IMR-90 (cell line): ENCODE data around the gene MEGF11. TPM values are rescaled to one million over a fixed set of nuclear protein-coding genes. Genes with fewer than 3 reads are reported as not detected.
A peak's percentile ranks its signal among the peaks of the same experiment; 100 is the strongest.

Experiments used
- ATAC-seq: fragments of 200-7000 bp; cut with Tn5 transposase; 2 replicates; pipeline ENCODE4 v1.9.1; 2020; ENCODE audit warnings: low read depth, mild to moderate bottlenecking, moderate library complexity
- BruUV-seq: library from RNA; stranded (reverse); fragments of 400-500 nt; replicated peaks from 2 replicates; lab custom pipeline; 2021; lab: Mats Ljungman, UMichigan
- CTCF ChIA-PET: fragments of 300-600 bp; formaldehyde crosslinking; extraction: SDS; loops from one replicate; lab custom pipeline; 2021; ENCODE audit warnings: antibody characterized with exemption; lab: Yijun Ruan, JAX
- POLR2A ChIA-PET: fragments of 300-600 bp; sonication (Branson Sonifier 250); formaldehyde crosslinking; loops from one replicate; lab custom pipeline; 2022; ENCODE audit warnings: antibody characterized with exemption; ENCODE audit not compliant: unreplicated experiment; lab: Charles Lee
- DNase-seq: peaks from one replicate; pipeline ENCODE4 v3.0.0; 2013
- H2AFZ ChIP-seq: replicated peaks from 2 replicates; pipeline ENCODE3; 2013; ENCODE audit warnings: low read length, mild to moderate bottlenecking; ENCODE audit not compliant: poor library complexity
- H2AK5ac ChIP-seq: 2 replicates; pipeline ENCODE4 v1.6.1; 2013; ENCODE audit warnings: low read depth, low read length, inconsistent platforms
- H2AK9ac ChIP-seq: replicated peaks from 2 replicates; pipeline ENCODE3; 2013; ENCODE audit warnings: mild to moderate bottlenecking, low read depth, low read length, moderate library complexity; ENCODE audit not compliant: poor library complexity
- H2BK120ac ChIP-seq: 2 replicates; pipeline ENCODE4 v1.6.1; 2013; ENCODE audit warnings: low read depth, low read length, inconsistent platforms
- H2BK15ac ChIP-seq: 3 replicates; pipeline ENCODE4 v1.6.1; 2013; ENCODE audit warnings: low read depth, low read length, inconsistent platforms
- H2BK20ac ChIP-seq: 2 replicates; pipeline ENCODE4 v1.6.1; 2013; ENCODE audit warnings: low read depth, mild to moderate bottlenecking, inconsistent platforms, low read length, moderate library complexity
- H2BK5ac ChIP-seq: 2 replicates; pipeline ENCODE4 v1.6.1; 2013; ENCODE audit warnings: mild to moderate bottlenecking, low read depth, low read length, inconsistent platforms; ENCODE audit not compliant: poor library complexity, severe bottlenecking
- H3K14ac ChIP-seq: replicated peaks from 2 replicates; pipeline ENCODE4 v1.6.1; 2013; ENCODE audit warnings: low read depth, low read length, inconsistent platforms
- H3K18ac ChIP-seq: 2 replicates; pipeline ENCODE4 v1.6.1; 2013; ENCODE audit warnings: low read depth, low read length, control low read depth
- H3K23ac ChIP-seq: 2 replicates; pipeline ENCODE4 v1.6.1; 2013; ENCODE audit warnings: low read depth, low read length, inconsistent platforms
- H3K27ac ChIP-seq: 2 replicates; pipeline ENCODE4 v1.5.1; 2013; ENCODE audit warnings: mild to moderate bottlenecking, control low read depth, low read length; ENCODE audit not compliant: insufficient read depth
- H3K27me3 ChIP-seq: 2 replicates; pipeline ENCODE4 v1.6.1; 2013; ENCODE audit warnings: low read length; ENCODE audit not compliant: control insufficient read depth, insufficient read depth
- H3K36me3 ChIP-seq: 2 replicates; pipeline ENCODE4 v1.6.1; 2013; ENCODE audit warnings: low read length, mixed read lengths; ENCODE audit not compliant: control insufficient read depth, insufficient read depth
- H3K4ac ChIP-seq: 2 replicates; pipeline ENCODE4 v1.6.1; 2013; ENCODE audit warnings: low read depth, low read length, inconsistent platforms
- H3K4me1 ChIP-seq: 2 replicates; pipeline ENCODE4 v1.6.1; 2013; ENCODE audit warnings: low read length, mixed read lengths; ENCODE audit not compliant: control insufficient read depth, insufficient read depth
- H3K4me2 ChIP-seq: 2 replicates; pipeline ENCODE4 v1.6.1; 2013; ENCODE audit warnings: low read depth, mild to moderate bottlenecking, control low read depth, low read length, moderate library complexity
- H3K4me3 ChIP-seq: 2 replicates; pipeline ENCODE4 v1.5.1; 2013; ENCODE audit warnings: low read depth, mild to moderate bottlenecking, control low read depth, low read length, moderate library complexity; ENCODE audit not compliant: insufficient read depth
- H3K56ac ChIP-seq: 2 replicates; pipeline ENCODE4 v1.6.1; 2013; ENCODE audit warnings: low read length, inconsistent platforms; ENCODE audit not compliant: insufficient read depth; ENCODE audit errors: extremely low read depth
- H3K79me1 ChIP-seq, 2 experiments: 2 replicates each; pipeline ENCODE4 v1.6.1; 2013; ENCODE audit warnings: low read length in 2 of 2, inconsistent platforms in 1 of 2, low read depth in 1 of 2
- H3K9ac ChIP-seq: 2 replicates; pipeline ENCODE4 v1.6.1; 2013; ENCODE audit warnings: low read depth, low read length, control low read depth
- H3K9me1 ChIP-seq: 2 replicates; pipeline ENCODE4 v1.6.1; 2013; ENCODE audit warnings: low read length, inconsistent platforms; ENCODE audit not compliant: insufficient read depth
- H3K9me3 ChIP-seq: 2 replicates; pipeline ENCODE4 v1.6.1; 2013; ENCODE audit warnings: low read length; ENCODE audit not compliant: control insufficient read depth, insufficient read depth
- H4K20me1 ChIP-seq: 2 replicates; pipeline ENCODE4 v1.6.1; 2013; ENCODE audit warnings: low read length, inconsistent platforms; ENCODE audit not compliant: insufficient read depth
- H4K5ac ChIP-seq: 2 replicates; pipeline ENCODE4 v1.6.1; 2013; ENCODE audit warnings: mild to moderate bottlenecking, low read depth, low read length, control low read depth
- H4K8ac ChIP-seq, 2 experiments: 2 replicates each; pipeline ENCODE4 v1.6.1; 2013; ENCODE audit warnings: low read depth in 2 of 2, low read length in 2 of 2, control low read depth in 1 of 2, inconsistent platforms in 1 of 2
- H4K91ac ChIP-seq: 2 replicates; pipeline ENCODE4 v1.6.1; 2013; ENCODE audit warnings: low read depth, low read length, inconsistent platforms; ENCODE audit not compliant: insufficient read depth
- ELK1 ChIP-seq: fragments of 150-350 bp; IDR thresholded peaks from 2 replicates; pipeline ENCODE4 v1.6.1; 2016; ENCODE audit warnings: low read depth, mild to moderate bottlenecking, low read length, moderate library complexity, borderline replicate concordance
- MAFK ChIP-seq: IDR thresholded peaks from 2 replicates; pipeline ENCODE4 v1.6.1; 2012; ENCODE audit warnings: low read depth, low read length, improper control_type of control experiment
- WGBS, 2 experiments: methylation state at CpG; one replicate each; pipeline versions ENCODE4 v1.1.5 to v1.1.7; 2013; ENCODE audit warnings: missing lambda C conversion rate in 2 of 2; ENCODE audit not compliant: insufficient read length in 1 of 2; ENCODE audit errors: extremely low coverage in 2 of 2; 5-methylcytosine and 5-hydroxymethylcytosine counted together
- dilution Hi-C: fragments of 300-500 bp; cut with HindIII; formaldehyde crosslinking; loops from one replicate; pipeline ENCODE4 v1.14.3; 2018; ENCODE audit warnings: low sequenced_read_pairs; ENCODE audit not compliant: unreplicated experiment
- in situ Hi-C: fragments of 300-500 bp; cut with MboI; formaldehyde crosslinking; loops from 3 replicates; pipeline ENCODE4 v1.14.3; 2019; ENCODE audit warnings: low sequenced_read_pairs, inconsistent platforms, mixed read lengths
- intact Hi-C: fragments of 100-400 bp; cut with micrococcal nuclease; formaldehyde crosslinking; loops from 2 replicates; pipeline ENCODE4 v1.10.0; 2022
- polyA plus RNA-seq, 3 experiments: library from polyadenylated mRNA; depleted of rRNA; stranded (reverse); fragments of >200 nt; gene quantifications; 2 replicates each; pipeline ENCODE4 v1.2.3, GENCODE V29; 2012; ENCODE audit warnings: low replicate concordance in 1 of 3
- total RNA-seq: library from RNA; depleted of rRNA; stranded (reverse); fragments of >200 nt; gene quantifications from 2 replicates; pipeline ENCODE4 v1.2.3, GENCODE V29; 2012

The MEGF11 gene
- total and polyA plus RNA-seq, 2 of the 4 experiments (the other 2 are of a cell fraction) = not detected

DNA sequence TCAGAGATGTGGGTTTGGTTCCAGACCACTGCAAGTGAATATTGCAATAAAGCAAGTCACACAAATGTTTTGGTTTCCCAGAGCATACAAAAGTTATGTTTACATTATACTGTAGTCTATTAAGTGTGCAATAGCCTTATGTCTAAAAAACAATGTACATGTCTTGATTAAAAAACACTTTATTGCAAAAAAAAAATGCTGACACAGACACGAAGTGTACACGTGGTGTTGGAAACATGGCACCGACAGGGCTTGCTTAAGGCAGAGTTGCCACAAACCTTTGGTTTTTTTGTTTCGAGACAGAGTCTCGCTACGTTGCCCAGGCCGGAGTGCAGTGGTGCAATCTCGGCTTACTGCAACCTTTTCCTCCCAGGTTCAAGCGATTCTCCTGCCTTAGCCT is 334.2 kb downstream of the MEGF11 start:
- H3K9me1 ChIP-seq = peaks cover 3% of the 10 kb centered on the region; the same call in 1 of the 2 replicates
- H4K8ac ChIP-seq = no peak overlapping the region
- no peak for DNase-seq
- H3K56ac ChIP-seq = no peak overlapping the region
- no peak overlapping the region for H2BK120ac ChIP-seq
- no peaks in the 10 kb centered on the region for H3K27me3 ChIP-seq
- H3K9me3 ChIP-seq = no peaks in the 10 kb centered on the region
- no peak overlapping the region for H3K4me3 ChIP-seq
- H2AK9ac ChIP-seq = no peak overlapping the region
- H2BK20ac ChIP-seq = no peak overlapping the region
- BruUV-seq = no TSS peak
- H3K4me2 ChIP-seq = no peak overlapping the region
- no peak for ATAC-seq
- H3K18ac ChIP-seq = no peak overlapping the region
- no peak overlapping the region for H4K91ac ChIP-seq
- 67% methylated on average over 3 of the region's 9 CpGs; no CpG with 5 or more reads in 1 of the 2 experiments for WGBS, 2 experiments
- no peak overlapping the region for H3K4ac ChIP-seq
- POLR2A ChIA-PET = no interaction called here
- dilution Hi-C loops (no loop called here), in situ Hi-C loops (loop anchor here (25.0 kb wide), 1 partner anchor 568 kb away; the partner anchor contains the start of gene SNAPC5), intact Hi-C loops (no loop called here)
- no peak overlapping the region for H2BK5ac ChIP-seq
- peaks cover 9% of the 10 kb centered on the region; the same call in 1 of the 2 replicates for H4K20me1 ChIP-seq
- CTCF ChIA-PET = no interaction called here
- no peak overlapping the region for H2BK15ac ChIP-seq
- no peak overlapping the region for H4K5ac ChIP-seq
- H3K27ac ChIP-seq = no peak overlapping the region
- H3K4me1 ChIP-seq = peaks cover 5% of the 10 kb centered on the region; the same call in 1 of the 2 replicates
- H3K79me1 ChIP-seq = no peaks in the 10 kb centered on the region
- no peak for TF ChIP-seq ELK1
- TF ChIP-seq MAFK = peak; percentile 68
- no peak overlapping the region for H3K23ac ChIP-seq
- no peak overlapping the region for H2AFZ ChIP-seq
- no peaks in the 10 kb centered on the region for H3K36me3 ChIP-seq
- no peak overlapping the region for H3K14ac ChIP-seq
- H2AK5ac ChIP-seq = no peak overlapping the region
- H3K9ac ChIP-seq = no peak overlapping the region
